D721Med (cell line): Measurements from ENCODE around the gene CCNB1.
"Not testable (repeated sequence)": the region's sequence is repeated elsewhere in the genome, so short reads cannot be mapped to it uniquely, and the experiment has no call there.

Source experiments
- DNase-seq: peaks from one replicate; pipeline ENCODE4 v3.0.0; 2011; ENCODE audit warnings: low spot score; ENCODE audit not compliant: insufficient read length
- FAIRE-seq: peaks from 2 replicates; lab custom pipeline; 2011; peaks lifted over from hg19 to GRCh38; lab: Jason Lieb, UNC
- CTCF ChIP-seq: IDR thresholded peaks from 2 replicates; pipeline ENCODE4 v1.5.1; 2012; ENCODE audit warnings: mild to moderate bottlenecking, control low read depth; ENCODE audit not compliant: insufficient read depth; ENCODE audit errors: missing control alignments

The CCNB1 gene

GRCh38 chr5:69166686-69167492, at the start of gene CCNB1:
TSS of gene CCNB1 (plus strand) at chr5:69167150. CDS start at chr5:69167263, 113 bp downstream.
- no peak for TF ChIP-seq CTCF
- FAIRE-seq (no peak), DNase-seq (peak; percentile 99)

GRCh38 chr5:69129413-69129812, 37.5 kb upstream of the CCNB1 start:
- FAIRE-seq (no peak), DNase-seq (no peak)
- TF ChIP-seq CTCF: no peak

- no peak for TF ChIP-seq CTCF
- DNase-seq (no peak), FAIRE-seq (no peak)
Observed at GRCh38 chr5:69130241-69130640, 36.7 kb upstream of the CCNB1 start.

- DNase-seq: no peak
- no peak for FAIRE-seq
- TF ChIP-seq CTCF: no peak
Observed at GRCh38 chr5:69131304-69131703, 35.6 kb upstream of the CCNB1 start.

- no peak for DNase-seq
- no peak for TF ChIP-seq CTCF
- FAIRE-seq: no peak
Observed at GRCh38 chr5:69134126-69134525, 32.8 kb upstream of the CCNB1 start.

- DNase-seq: no peak
- FAIRE-seq: no peak
Observed at GRCh38 chr5:69136293-69136692, 30.7 kb upstream of the CCNB1 start.

GRCh38 chr5:69137208-69137607, 29.7 kb upstream of the CCNB1 start:
- not testable (repeated sequence) for DNase-seq, FAIRE-seq

More at GRCh38 chr5:69136293-69136692, 30.7 kb upstream of the CCNB1 start:
- no peak for TF ChIP-seq CTCF
